K562 (cell line): ENCODE measurements around the gene FUT2. TPM values are rescaled to one million over a fixed set of nuclear protein-coding genes. Genes with fewer than 3 reads are reported as not detected.
A peak's percentile ranks its signal among the peaks of the same experiment; 100 is the strongest.

ENCODE experiments used
- CCNT2 ChIP-seq: IDR thresholded peaks from 2 replicates; pipeline ENCODE4 v1.6.1; 2011; ENCODE audit warnings: borderline replicate concordance, low read depth, mild to moderate bottlenecking, moderate library complexity, mixed read lengths, low read length; ENCODE audit not compliant: insufficient read length; ENCODE audit errors: extremely low read depth
- CGGBP1 ChIP-seq: fragments of 250-450 bp; sonication (Bioruptor Pico); IDR thresholded peaks from 2 replicates; pipeline ENCODE4 v1.9.0; 2021; ENCODE audit warnings: mild to moderate bottlenecking
- CREB1 ChIP-seq, 2 experiments: sonication (generic) in 1 of 2; formaldehyde crosslinking in 1 of 2; IDR thresholded peaks; 2 replicates each; pipeline versions ENCODE4 v1.6.1 to v1.8.0; 2012 to 2022; ENCODE audit warnings: inconsistent platforms in 1 of 2, mild to moderate bottlenecking in 1 of 2, missing genetic modification reagents in 1 of 2, moderate library complexity in 1 of 2
- E2F3 ChIP-seq: fragments of 250-450 bp; sonication (Bioruptor Pico); IDR thresholded peaks from 2 replicates; pipeline ENCODE4 v1.4.0; 2020; ENCODE audit warnings: mild to moderate bottlenecking
- E2F6 ChIP-seq, 2 experiments: IDR thresholded peaks; 2 replicates each; pipeline ENCODE4 v1.6.1; 2011; ENCODE audit warnings: borderline replicate concordance in 1 of 2, control low read depth in 1 of 2, low read depth in 1 of 2, low read length in 1 of 2, mild to moderate bottlenecking in 1 of 2, mixed read lengths in 1 of 2, moderate library complexity in 1 of 2; ENCODE audit not compliant: insufficient read depth in 1 of 2, insufficient read length in 1 of 2, poor library complexity in 1 of 2, severe bottlenecking in 1 of 2; ENCODE audit errors: extremely low read depth in 1 of 2
- MAX ChIP-seq: sonication (generic); formaldehyde crosslinking; IDR thresholded peaks from 2 replicates; pipeline ENCODE4 v1.9.0; 2022; ENCODE audit warnings: mild to moderate bottlenecking, missing genetic modification reagents
- NEUROD1 ChIP-seq: fragments of 150-350 bp; IDR thresholded peaks from 2 replicates; pipeline ENCODE4 v1.6.1; 2014; ENCODE audit warnings: borderline replicate concordance, low read length, low read depth; ENCODE audit not compliant: partially characterized antibody
- NKRF ChIP-seq: fragments of 450-650 bp; IDR thresholded peaks from 2 replicates; pipeline ENCODE4 v1.6.1; 2016; ENCODE audit warnings: borderline replicate concordance
- NRF1 ChIP-seq, 2 experiments: fragments of 450-650 bp; IDR thresholded peaks in 1 of 2; conservative IDR thresholded peaks in 1 of 2; 2 replicates each; pipeline ENCODE4 v1.6.1; 2014; ENCODE audit warnings: mild to moderate bottlenecking in 2 of 2
- TFAP4 ChIP-seq: sonication (generic); formaldehyde crosslinking; IDR thresholded peaks from 2 replicates; pipeline ENCODE4 v1.8.0; 2022; ENCODE audit warnings: missing genetic modification reagents, mild to moderate bottlenecking, moderate library complexity, borderline replicate concordance
- UBTF ChIP-seq, 2 experiments: IDR thresholded peaks; 2 replicates each; pipeline ENCODE4 v1.6.1; 2012; ENCODE audit warnings: improper control_type of control experiment in 2 of 2, low read depth in 2 of 2, low read length in 2 of 2, borderline replicate concordance in 1 of 2
- ZBTB43 ChIP-seq: sonication (generic); formaldehyde crosslinking; IDR thresholded peaks from 2 replicates; pipeline ENCODE4 v1.8.0; 2023; ENCODE audit warnings: mild to moderate bottlenecking, missing genetic modification reagents
- ZFX ChIP-seq: sonication (generic); formaldehyde crosslinking; IDR thresholded peaks from 2 replicates; pipeline ENCODE4 v1.8.0; 2022; ENCODE audit warnings: mild to moderate bottlenecking, missing genetic modification reagents, moderate library complexity
- ZKSCAN8 ChIP-seq: fragments of 200-800 bp; sonication (Bioruptor generic); IDR thresholded peaks from 2 replicates; pipeline ENCODE4 v1.6.1; 2016; ENCODE audit warnings: missing genetic modification characterization, missing compliant biosample characterization
- ZNF224 ChIP-seq: sonication (generic); formaldehyde crosslinking; IDR thresholded peaks from 2 replicates; pipeline ENCODE4 v1.8.0; 2022; ENCODE audit warnings: mild to moderate bottlenecking, missing genetic modification reagents
- ZNF436 ChIP-seq: fragments of 250-450, 450-650 bp; sonication (Bioruptor Pico); formaldehyde crosslinking; IDR thresholded peaks from 2 replicates; pipeline ENCODE4 v1.7.0; 2020; ENCODE audit warnings: mild to moderate bottlenecking
- polyA plus RNA-seq, 8 experiments: library from polyadenylated mRNA; depleted of rRNA in 4 of 8; stranded (reverse) in 5 of 8; unstranded in 3 of 8; fragments of >200 nt; fragmentation: Nextera tagmentation in 2 of 8; fragmentation: Illumina TruSeq in 1 of 8; extraction: Ambion mirVana in 2 of 8; extraction: Trizol in 1 of 8; gene quantifications; 2 replicates each; pipeline versions ENCODE4 v1.2.1 to v1.2.3, GENCODE V29; 2011 to 2014; ENCODE audit warnings: inconsistent platforms in 1 of 8, missing spikeins in 1 of 8
- total RNA-seq, 7 experiments: library from RNA; depleted of rRNA in 6 of 7; stranded (reverse); fragments of >200 nt in 6 of 7; fragmentation: Illumina TruSeq in 2 of 7; extraction: Trizol in 2 of 7; gene quantifications; 2 replicates each; pipeline versions ENCODE4 v1.2.1 to v1.2.3, GENCODE V29; 2011 to 2021; ENCODE audit warnings: low replicate concordance in 1 of 7

FUT2 gene
- total and polyA plus RNA-seq, 9 of the 15 experiments (the other 6 are each of a cell fraction or from before 2014, with no cell fraction given): 0.03 to 0.04 TPM; not detected in 7

- TF ChIP-seq UBTF (IDR thresholded peaks at IDR 0.05; ENCODE audit: borderline replicate concordance in 1 of 2, low read depth in 2 of 2, low read length in 2 of 2) (0 out of 4 replicates have a peak, but pooled peaks of 1 of the 2 experiments have one; percentile 29), ZNF224 (CRISPR knock-in tag) (no peak), MAX (CRISPR knock-in tag) (peak; percentile 74), NRF1 (conservative IDR thresholded peaks at IDR 0.05 in 1 of 2, IDR thresholded peaks at IDR 0.05 in 1 of 2) (peak; percentile 37 to 46; a peak in 2 of 4 replicates), ZFX (CRISPR knock-in tag) (peak; percentile 73), CGGBP1 (CRISPR knock-in tag) (no peak), E2F6 (IDR thresholded peaks at IDR 0.05; ENCODE audit: borderline replicate concordance in 1 of 2, extremely low read depth in 1 of 2, insufficient read depth in 1 of 2, insufficient read length in 1 of 2, low read depth in 1 of 2, low read length in 1 of 2, poor library complexity in 1 of 2, severe bottlenecking in 1 of 2) (peak in 1 of 2 experiments; percentile 16), NKRF (peak; percentile 85; the same call in 1 of the 2 replicates), ZNF436 (CRISPR knock-in tag) (no peak), NEUROD1 (no peak), TFAP4 (CRISPR knock-in tag) (peak; percentile 95), CREB1 (IDR thresholded peaks at IDR 0.05) (0 out of 2 replicates have a peak, but pooled peaks have one; percentile 9), CREB1 (CRISPR knock-in tag; IDR thresholded peaks at IDR 0.05) (no peak; the same call in 1 of the 2 replicates), ZKSCAN8 (CRISPR knock-in tag) (no peak), CCNT2 (no peak), ZBTB43 (CRISPR knock-in tag) (no peak), E2F3 (CRISPR knock-in tag) (no peak)
Observed at GRCh38 chr19:48737360-48737998, 41.7 kb downstream of the FUT2 start (continued).
